ENCODE results near the gene OSM.

OSM gene

GRCh38 chr22:30245985-30246813 is 20.5 kb downstream of the OSM start, which contains the start of gene LIF:
Gene LIF (minus strand): TSS chr22:30246759. CDS start chr22:30246695, 64 bp downstream.
- DNase-seq (ENCODE audit: low read depth): no peak
- peak within 1 kb of the TSS; percentile 39 for H3K4me3 ChIP-seq (ENCODE audit: control insufficient read depth, low read depth, low read length)
- no peak for TF ChIP-seq CTCF (IDR thresholded peaks at IDR 0.05; ENCODE audit: control insufficient read depth, insufficient read depth, low read depth, low read length, missing control alignments)

GRCh38 chr22:30245181-30245984 is 21.3 kb downstream of the OSM start:
- H3K4me3 ChIP-seq (ENCODE audit: control insufficient read depth, low read depth, low read length): peak overlapping the region; percentile 39
- TF ChIP-seq CTCF (IDR thresholded peaks at IDR 0.05; ENCODE audit: control insufficient read depth, insufficient read depth, low read depth, low read length, missing control alignments): no peak
- no peak for DNase-seq (ENCODE audit: low read depth)

- no peak for TF ChIP-seq CTCF (IDR thresholded peaks at IDR 0.05; ENCODE audit: control insufficient read depth, insufficient read depth, low read depth, low read length, missing control alignments)
- no peak for DNase-seq (ENCODE audit: low read depth)
- no peak overlapping the region for H3K4me3 ChIP-seq (ENCODE audit: control insufficient read depth, low read depth, low read length)
These were observed 22.0 kb downstream of the OSM start for GRCh38 chr22:30244641-30245040.

DNA sequence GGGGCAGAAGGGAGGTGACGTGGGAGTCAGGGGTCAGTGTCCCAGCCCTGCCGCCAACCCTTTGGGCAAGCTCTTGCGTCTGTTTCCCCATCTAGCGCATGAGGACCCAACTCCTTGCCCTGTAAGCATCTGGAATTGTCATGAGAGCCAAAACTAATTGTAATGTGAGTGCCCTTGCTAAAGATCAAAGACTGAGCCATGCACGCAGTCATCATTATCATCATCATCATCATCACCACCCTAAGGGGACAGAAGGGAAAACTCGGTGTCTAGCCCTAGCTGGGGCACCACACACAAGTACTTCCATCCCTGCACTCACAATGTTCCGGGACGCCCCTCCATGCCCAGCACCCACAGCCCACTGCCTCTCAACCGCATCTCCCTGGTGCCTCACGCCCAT is 22.6 kb downstream of the OSM start:
- no peak for DNase-seq (ENCODE audit: low read depth)
- TF ChIP-seq CTCF (IDR thresholded peaks at IDR 0.05; ENCODE audit: control insufficient read depth, insufficient read depth, low read depth, low read length, missing control alignments): no peak
- H3K4me3 ChIP-seq (ENCODE audit: control insufficient read depth, low read depth, low read length): no peak overlapping the region

DNA sequence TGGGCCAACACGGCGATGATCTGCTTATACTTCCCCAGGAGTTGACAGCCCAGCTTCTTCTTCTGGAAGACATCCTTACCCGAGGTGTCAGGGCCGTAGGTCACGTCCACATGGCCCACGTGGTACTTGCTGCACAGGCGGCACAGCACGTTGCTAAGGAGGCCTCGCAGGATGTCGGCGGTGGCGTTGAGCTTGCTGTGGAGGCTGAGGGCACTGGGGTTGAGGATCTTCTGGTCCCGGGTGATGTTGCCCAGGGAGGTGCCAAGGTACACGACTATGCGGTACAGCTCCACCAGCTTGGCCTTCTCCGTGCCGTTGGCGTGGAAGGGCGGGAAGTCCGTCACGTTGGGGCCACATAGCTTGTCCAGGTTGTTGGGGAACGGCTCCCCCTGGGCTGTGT is 23.0 kb downstream of the OSM start:
- no peak overlapping the region for H3K4me3 ChIP-seq (ENCODE audit: control insufficient read depth, low read depth, low read length)
- no peak for TF ChIP-seq CTCF (IDR thresholded peaks at IDR 0.05; ENCODE audit: control insufficient read depth, insufficient read depth, low read depth, low read length, missing control alignments)
- DNase-seq (ENCODE audit: low read depth): no peak

DNA sequence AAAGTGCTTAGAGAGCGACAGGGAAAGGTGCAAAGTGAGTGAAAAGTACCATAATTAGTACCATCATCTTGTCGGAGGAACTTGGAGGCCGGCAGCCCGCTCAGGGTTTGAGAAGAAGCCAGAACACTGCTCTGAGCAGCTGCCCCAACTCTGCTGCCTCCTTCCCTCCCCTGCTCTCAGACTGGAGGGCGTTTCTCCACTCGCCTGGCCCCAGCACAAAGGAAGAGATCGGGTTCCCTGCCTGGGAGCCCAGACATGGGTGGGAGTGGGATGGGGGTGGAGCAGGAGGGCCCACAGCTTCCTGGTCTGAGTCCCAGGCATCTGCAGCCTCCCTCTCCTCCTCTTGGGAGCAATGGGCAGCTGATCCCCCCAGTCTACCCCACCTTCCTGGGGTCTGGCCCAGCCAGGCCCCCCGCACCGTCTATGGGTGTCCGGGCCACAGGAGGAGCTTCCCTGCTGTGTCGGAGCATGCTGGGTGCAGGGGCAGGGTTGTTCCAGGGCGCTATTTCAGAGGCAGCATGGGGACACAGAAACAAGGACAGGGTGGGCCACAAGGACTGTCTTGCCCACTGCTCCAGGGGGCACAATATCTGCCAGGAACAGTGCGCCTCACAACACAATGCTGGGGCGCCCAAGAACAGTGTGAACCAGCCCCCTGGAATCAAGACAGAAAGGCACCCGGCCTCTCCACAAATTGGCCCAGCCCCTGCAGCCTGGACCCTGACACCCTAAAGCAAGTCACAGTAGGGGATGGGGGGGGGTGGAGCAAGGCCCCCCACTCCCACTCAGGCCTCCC is 24.9 kb downstream of the OSM start:
- no peak for DNase-seq (ENCODE audit: low read depth)

More for the DNA sequence above, 24.9 kb downstream of the OSM start:
- no peak overlapping the region for H3K4me3 ChIP-seq (ENCODE audit: control insufficient read depth, low read depth, low read length)
- TF ChIP-seq CTCF (IDR thresholded peaks at IDR 0.05; ENCODE audit: control insufficient read depth, insufficient read depth, low read depth, low read length, missing control alignments): no peak

Measured in AG09309 (cell line).